Neuron (in vitro differentiated cells): ENCODE measurements around the gene INPP5D.
"Not testable (repeated sequence)": the region's sequence is repeated elsewhere in the genome, so short reads cannot be mapped to it uniquely, and the experiment has no call there.

Source experiments
- H2AFZ ChIP-seq: one replicate; pipeline ENCODE4 v1.6.1; 2013; ENCODE audit warnings: low read depth, mild to moderate bottlenecking, inconsistent platforms, low read length, moderate library complexity
- H3K27me3 ChIP-seq: one replicate; pipeline ENCODE4 v1.6.1; 2013; ENCODE audit warnings: low read length; ENCODE audit not compliant: insufficient read depth
- H3K36me3 ChIP-seq: one replicate; pipeline ENCODE4 v1.6.1; 2013; ENCODE audit warnings: low read length; ENCODE audit not compliant: insufficient read depth
- H3K4me1 ChIP-seq: one replicate; pipeline ENCODE4 v1.6.1; 2013; ENCODE audit warnings: low read length; ENCODE audit not compliant: insufficient read depth
- H3K4me3 ChIP-seq: 2 replicates; pipeline ENCODE4 v1.5.1; 2013; ENCODE audit warnings: mild to moderate bottlenecking, low read length, moderate library complexity
- H3K9me3 ChIP-seq: one replicate; pipeline ENCODE4 v1.6.1; 2013; ENCODE audit warnings: low read length

Gene INPP5D

DNA sequence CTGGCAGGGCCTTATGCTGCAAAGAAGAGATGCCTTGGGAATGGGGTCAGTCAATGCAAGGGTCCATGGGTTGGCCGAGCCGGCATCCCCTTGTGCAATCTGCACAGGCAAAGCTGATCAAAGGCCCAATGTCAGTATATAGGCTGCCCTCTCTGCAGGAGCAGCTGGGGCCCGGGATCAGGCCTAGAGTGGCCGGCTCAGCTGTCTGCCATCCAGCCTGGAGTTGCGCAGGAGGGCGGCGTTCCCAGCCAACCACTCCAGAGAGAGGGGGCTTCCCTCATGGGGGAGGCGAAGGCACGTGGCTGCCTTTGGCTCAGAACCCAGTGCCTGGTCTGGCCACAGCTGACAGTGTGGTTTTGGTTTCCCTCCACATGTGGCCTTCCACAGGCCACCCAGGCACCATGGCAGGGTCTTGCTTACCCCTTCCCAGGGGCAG lies 3.9 kb downstream of the INPP5D start:
- no peaks in the 10 kb centered on the region for H3K9me3 ChIP-seq
- no peak overlapping the region for H3K4me3 ChIP-seq
- H3K4me1 ChIP-seq: peaks cover 11% of the 10 kb centered on the region

DNA sequence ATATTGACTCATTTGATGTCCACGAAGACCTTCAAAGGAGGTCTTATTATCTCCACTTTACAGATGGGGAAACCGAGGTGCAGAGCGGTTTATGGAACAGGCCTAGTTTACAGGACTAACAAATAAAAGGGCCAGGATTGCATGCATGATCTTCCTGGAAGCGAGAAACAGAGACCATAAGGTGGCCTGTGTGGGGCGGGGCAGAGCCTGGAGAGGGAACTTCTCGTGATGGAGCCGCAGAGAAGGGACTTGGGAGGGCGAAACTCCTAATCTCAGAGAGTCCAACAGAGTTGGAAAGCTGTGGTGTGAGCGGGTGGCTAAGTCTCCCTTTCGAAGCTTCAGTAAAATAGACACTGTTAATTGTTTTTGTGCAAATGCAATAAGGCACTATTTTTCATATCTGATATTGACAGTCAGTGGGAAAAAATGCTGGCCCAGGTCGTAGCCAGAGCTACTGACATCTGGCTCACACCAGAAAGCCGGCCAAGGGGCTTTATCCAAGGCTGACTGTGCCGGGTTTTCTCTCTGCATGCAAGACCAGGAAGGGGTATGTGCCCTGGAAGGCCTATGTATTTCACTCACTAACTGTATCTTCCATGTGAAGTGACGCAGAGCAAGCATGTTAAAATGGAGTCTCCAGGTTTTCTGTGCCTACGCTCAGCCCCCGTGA lies 4.5 kb downstream of the INPP5D start:
- Histone ChIP-seq H3K36me3 (no peaks in the 10 kb centered on the region), H2AFZ (no peak overlapping the region), H3K27me3 (no peaks in the 10 kb centered on the region), H3K9me3 (no peaks in the 10 kb centered on the region), H3K4me1 (peaks cover 11% of the 10 kb centered on the region), H3K4me3 (no peak overlapping the region)

More for the DNA sequence above, 3.9 kb downstream of the INPP5D start:
- H3K27me3 ChIP-seq: no peaks in the 10 kb centered on the region
- no peaks in the 10 kb centered on the region for H3K36me3 ChIP-seq
- H2AFZ ChIP-seq: no peak overlapping the region

GRCh38 chr2:233065200-233065589 lies 5.1 kb downstream of the INPP5D start:
- H2AFZ ChIP-seq, H3K4me3 ChIP-seq, H3K36me3 ChIP-seq, H3K27me3 ChIP-seq, H3K9me3 ChIP-seq: not testable (repeated sequence)
- H3K4me1 ChIP-seq: peaks cover 11% of the 10 kb centered on the region

GRCh38 chr2:233065954-233066470 lies 5.9 kb downstream of the INPP5D start:
- no peak overlapping the region for H3K4me3 ChIP-seq
- H3K9me3 ChIP-seq: no peaks in the 10 kb centered on the region
- no peak overlapping the region for H2AFZ ChIP-seq
- H3K27me3 ChIP-seq: no peaks in the 10 kb centered on the region
- H3K4me1 ChIP-seq: peaks cover 9% of the 10 kb centered on the region
- H3K36me3 ChIP-seq: no peaks in the 10 kb centered on the region

- Histone ChIP-seq H3K9me3 (peaks cover 2% of the 10 kb centered on the region), H3K4me3 (no peak overlapping the region), H3K27me3 (no peaks in the 10 kb centered on the region), H3K4me1 (no peaks in the 10 kb centered on the region), H2AFZ (no peak overlapping the region), H3K36me3 (no peaks in the 10 kb centered on the region)
Measured at GRCh38 chr2:233068762-233069418, 8.7 kb downstream of the INPP5D start.

DNA sequence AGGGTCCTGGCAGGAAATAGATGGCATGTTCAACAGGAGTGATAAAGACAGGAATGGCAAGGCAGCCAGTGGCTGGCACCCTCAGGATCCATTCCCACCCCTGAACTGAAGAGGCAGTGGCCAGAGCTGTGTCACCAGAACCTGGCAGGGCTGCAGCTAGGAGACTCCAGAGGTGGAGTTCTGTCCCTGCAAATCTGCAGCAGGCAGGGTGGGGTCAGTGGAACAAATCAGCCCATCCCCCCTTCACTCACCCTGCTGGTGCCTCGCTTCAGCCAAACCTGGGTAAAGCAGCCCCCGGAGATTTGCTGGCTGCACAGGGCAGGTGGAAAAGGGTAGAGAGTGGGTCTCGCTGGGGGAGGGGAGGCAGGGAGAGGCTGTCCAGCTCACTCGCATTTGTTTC lies 12.7 kb downstream of the INPP5D start:
- H3K4me3 ChIP-seq: no peak overlapping the region
- no peak overlapping the region for H2AFZ ChIP-seq
- peaks cover 2% of the 10 kb centered on the region for H3K9me3 ChIP-seq
- H3K36me3 ChIP-seq: no peaks in the 10 kb centered on the region
- H3K27me3 ChIP-seq: no peaks in the 10 kb centered on the region
- no peaks in the 10 kb centered on the region for H3K4me1 ChIP-seq

GRCh38 chr2:233074106-233074505 lies 14.0 kb downstream of the INPP5D start:
- Histone ChIP-seq H3K4me3 (no peak overlapping the region), H3K9me3 (peaks cover 2% of the 10 kb centered on the region), H2AFZ (no peak overlapping the region), H3K27me3 (no peaks in the 10 kb centered on the region), H3K36me3 (no peaks in the 10 kb centered on the region), H3K4me1 (no peaks in the 10 kb centered on the region)

GRCh38 chr2:233075141-233075965 lies 15.2 kb downstream of the INPP5D start:
- Histone ChIP-seq H3K27me3 (no peaks in the 10 kb centered on the region), H3K36me3 (no peaks in the 10 kb centered on the region), H3K4me3 (no peak overlapping the region), H3K4me1 (no peaks in the 10 kb centered on the region), H2AFZ (no peak overlapping the region), H3K9me3 (peaks cover 2% of the 10 kb centered on the region)

DNA sequence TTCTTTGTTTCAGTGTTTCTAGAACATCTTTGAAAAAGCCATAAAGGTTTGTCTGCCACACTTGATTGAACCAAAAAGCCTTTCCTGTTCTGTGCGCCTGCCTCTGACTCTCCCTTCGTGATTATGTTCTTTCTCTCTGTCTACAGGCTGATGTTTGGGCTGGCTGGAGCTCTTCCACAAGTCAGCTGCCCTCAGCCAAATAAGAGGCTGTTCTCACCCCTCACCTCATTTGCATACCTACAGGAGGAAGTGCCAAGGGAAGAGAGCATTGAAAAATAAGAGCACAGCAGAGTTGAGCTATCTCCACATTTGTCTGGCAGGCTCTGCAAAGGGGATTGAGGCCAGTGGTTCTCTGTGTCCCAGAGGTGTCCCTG lies 15.8 kb downstream of the INPP5D start:
- no peak overlapping the region for H2AFZ ChIP-seq
- H3K4me1 ChIP-seq: no peaks in the 10 kb centered on the region
- H3K36me3 ChIP-seq: no peaks in the 10 kb centered on the region
- H3K9me3 ChIP-seq: peaks cover 2% of the 10 kb centered on the region
- no peak overlapping the region for H3K4me3 ChIP-seq
- no peaks in the 10 kb centered on the region for H3K27me3 ChIP-seq

DNA sequence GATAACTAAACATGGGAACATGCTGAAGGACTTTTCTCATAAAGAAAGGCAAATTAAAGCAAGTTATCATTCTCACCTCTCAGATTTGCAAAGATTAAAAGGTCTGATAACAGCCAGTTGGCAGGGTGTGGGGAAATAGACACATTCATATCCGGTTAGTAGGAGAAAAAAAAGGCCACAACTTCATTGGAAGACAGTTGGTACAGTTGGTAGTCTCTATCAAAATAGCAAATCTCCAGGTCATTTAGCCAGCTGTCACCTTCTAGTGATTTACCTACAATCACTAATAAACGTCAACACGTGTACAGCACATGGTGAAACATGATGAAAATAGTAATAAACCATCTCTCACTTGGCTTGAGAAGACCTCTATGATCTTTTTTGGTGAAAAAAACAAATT lies 16.6 kb downstream of the INPP5D start:
- no peak overlapping the region for H2AFZ ChIP-seq
- no peaks in the 10 kb centered on the region for H3K36me3 ChIP-seq
- H3K9me3 ChIP-seq: peaks cover 2% of the 10 kb centered on the region
- no peaks in the 10 kb centered on the region for H3K27me3 ChIP-seq
- no peaks in the 10 kb centered on the region for H3K4me1 ChIP-seq
- H3K4me3 ChIP-seq: no peak overlapping the region

DNA sequence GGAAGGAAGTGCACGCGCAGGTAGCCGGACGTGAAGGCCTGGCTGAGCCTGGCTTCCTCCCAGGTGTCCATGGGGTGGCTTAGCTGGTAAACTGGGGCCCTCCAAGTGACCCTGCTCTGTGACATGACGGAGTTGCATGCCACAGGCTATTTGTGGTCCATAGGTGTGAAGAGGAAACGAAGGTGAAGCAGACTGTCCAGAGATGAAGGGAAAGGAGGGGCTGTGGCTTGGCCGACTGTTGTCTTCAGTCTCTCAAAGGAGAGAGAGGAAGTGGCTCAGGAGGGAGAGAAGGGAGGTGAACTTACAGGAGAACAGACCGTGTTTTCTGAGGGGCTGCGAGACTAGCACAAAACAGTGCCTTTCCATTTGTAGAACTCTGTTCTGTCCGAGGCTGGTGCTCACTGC lies 19.3 kb downstream of the INPP5D start:
- Histone ChIP-seq H3K4me3 (no peak overlapping the region), H3K9me3 (no peaks in the 10 kb centered on the region), H3K27me3 (no peaks in the 10 kb centered on the region), H3K4me1 (no peaks in the 10 kb centered on the region), H3K36me3 (no peaks in the 10 kb centered on the region), H2AFZ (no peak overlapping the region)

DNA sequence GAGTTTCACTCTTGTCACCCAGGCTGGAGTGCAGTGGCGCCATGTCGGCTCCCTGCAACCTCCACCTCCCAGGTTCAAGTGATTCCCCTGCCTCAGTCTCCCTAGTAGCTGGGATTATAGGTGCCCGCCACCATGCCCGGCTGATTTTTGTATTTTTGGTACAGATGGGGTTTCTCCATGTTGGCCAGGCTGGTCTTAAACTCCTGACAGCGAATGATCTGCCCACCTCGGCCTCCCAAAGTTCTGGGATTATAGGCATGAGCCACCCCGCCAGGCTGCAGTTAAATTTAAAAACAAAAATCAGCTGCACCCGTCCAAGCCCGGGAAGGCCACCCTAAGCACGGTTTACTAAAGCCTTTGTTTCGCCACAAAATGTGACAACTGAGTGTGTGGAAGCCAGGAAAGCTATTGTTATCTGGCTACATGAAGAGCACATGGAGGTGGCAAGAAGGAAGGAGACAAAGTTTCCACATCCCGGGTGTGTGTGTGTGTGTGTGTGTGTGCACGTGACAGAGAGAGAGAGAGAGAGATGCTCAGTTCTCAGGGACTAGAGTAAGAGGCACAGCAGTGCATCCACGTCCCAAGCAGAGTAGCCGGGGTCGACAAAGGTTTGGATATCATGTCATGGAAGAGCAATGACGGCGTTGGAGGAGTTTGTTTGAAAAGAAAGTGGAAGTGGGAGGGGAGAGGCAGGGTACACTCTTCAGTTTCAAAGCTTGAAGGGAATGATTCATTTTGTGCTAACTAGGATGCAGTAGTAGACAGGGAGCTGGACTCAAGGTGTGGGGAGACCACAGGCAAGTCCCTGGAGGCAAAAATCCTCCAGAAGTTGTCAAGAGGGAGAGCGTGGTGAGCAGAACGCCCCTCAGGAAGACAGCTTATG lies 20.1 kb downstream of the INPP5D start:
- no peaks in the 10 kb centered on the region for H3K27me3 ChIP-seq

More for the DNA sequence above, 20.1 kb downstream of the INPP5D start:
- Histone ChIP-seq H3K36me3 (no peaks in the 10 kb centered on the region), H3K4me3 (no peak overlapping the region), H2AFZ (no peak overlapping the region), H3K4me1 (no peaks in the 10 kb centered on the region), H3K9me3 (no peaks in the 10 kb centered on the region)
